Measurements from ENCODE around the gene ACER2. TPM values are rescaled to one million over a fixed set of nuclear protein-coding genes. Genes with fewer than 3 reads are reported as not detected.
A peak's percentile ranks its signal among the peaks of the same experiment; 100 is the strongest.

ACER2 gene
- total and polyA plus RNA-seq, 2 experiments from 2014 or later = 1.1 to 6.3 TPM

DNA sequence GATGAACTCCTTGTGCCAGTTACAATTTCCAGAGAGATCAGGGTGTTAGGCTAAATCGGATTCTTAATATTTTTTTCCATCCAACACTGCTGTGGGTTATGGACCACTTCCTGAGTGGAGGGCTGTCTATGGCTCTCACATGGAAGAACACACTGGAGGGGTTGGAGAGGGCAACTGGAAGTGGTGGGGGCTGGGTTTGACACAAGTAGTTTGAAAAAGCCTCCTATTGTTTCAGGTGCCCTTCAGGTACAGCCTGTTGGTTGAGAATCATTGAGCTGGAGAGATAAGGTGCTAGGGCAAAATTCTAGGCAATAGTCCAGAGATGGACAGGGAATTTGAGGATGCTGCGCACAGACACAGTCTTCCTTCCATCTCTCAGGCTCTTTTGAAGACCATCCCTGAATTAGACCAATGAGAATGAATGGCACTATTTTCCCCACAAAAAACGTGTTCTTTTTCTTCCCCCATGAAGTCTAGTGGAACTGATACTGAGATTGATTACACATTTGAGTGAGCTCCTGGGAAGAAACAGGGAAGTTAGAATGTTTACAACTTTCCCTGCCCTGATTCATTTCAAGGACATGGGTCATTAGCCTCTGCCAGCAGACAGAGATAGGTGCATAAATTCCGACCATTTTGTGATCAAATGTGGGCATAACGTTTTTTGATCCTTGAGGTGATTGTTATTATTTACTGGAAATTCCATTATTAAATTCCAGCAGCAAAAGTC is 87.7 kb downstream of the ACER2 start:
- no peaks in the 10 kb centered on the region for H4K20me1 ChIP-seq (ENCODE audit: insufficient read depth, poor library complexity, severe bottlenecking)
- no peak overlapping the region for H3K4me3 ChIP-seq
- H3K27ac ChIP-seq = no peak overlapping the region
- no peak overlapping the region for H3K4me2 ChIP-seq
- no peaks in the 10 kb centered on the region for H3K27me3 ChIP-seq
- no peaks in the 10 kb centered on the region for H3K9me2 ChIP-seq (replicated peaks; ENCODE audit: insufficient read depth)
- H2AFZ ChIP-seq = no peak overlapping the region
- TF ChIP-seq, protein P1, sequence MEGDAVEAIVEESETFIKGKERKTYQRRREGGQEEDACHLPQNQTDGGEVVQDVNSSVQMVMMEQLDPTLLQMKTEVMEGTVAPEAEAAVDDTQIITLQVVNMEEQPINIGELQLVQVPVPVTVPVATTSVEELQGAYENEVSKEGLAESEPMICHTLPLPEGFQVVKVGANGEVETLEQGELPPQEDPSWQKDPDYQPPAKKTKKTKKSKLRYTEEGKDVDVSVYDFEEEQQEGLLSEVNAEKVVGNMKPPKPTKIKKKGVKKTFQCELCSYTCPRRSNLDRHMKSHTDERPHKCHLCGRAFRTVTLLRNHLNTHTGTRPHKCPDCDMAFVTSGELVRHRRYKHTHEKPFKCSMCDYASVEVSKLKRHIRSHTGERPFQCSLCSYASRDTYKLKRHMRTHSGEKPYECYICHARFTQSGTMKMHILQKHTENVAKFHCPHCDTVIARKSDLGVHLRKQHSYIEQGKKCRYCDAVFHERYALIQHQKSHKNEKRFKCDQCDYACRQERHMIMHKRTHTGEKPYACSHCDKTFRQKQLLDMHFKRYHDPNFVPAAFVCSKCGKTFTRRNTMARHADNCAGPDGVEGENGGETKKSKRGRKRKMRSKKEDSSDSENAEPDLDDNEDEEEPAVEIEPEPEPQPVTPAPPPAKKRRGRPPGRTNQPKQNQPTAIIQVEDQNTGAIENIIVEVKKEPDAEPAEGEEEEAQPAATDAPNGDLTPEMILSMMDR (IDR thresholded peaks at IDR 0.05; ENCODE audit: poor library complexity) = no peak
- no peak for TF ChIP-seq EZH2phosphoT487 (IDR thresholded peaks at IDR 0.05; ENCODE audit: low read depth, severe bottlenecking, unreplicated experiment)
- no peak for TF ChIP-seq EZH2 (IDR thresholded peaks at IDR 0.05; ENCODE audit: borderline replicate concordance)
- WGBS (ENCODE audit: low lambda C conversion rate, missing lambda C conversion rate) = 72% methylated on average over 5 of the region's 5 CpGs
- H3K36me3 ChIP-seq (replicated peaks; ENCODE audit: insufficient read depth, low read depth) = no peaks in the 10 kb centered on the region
- no peak for DNase-seq (ENCODE audit: low spot score)
- H3K9me3 ChIP-seq (ENCODE audit: low read depth) = no peaks in the 10 kb centered on the region
- H3K4me1 ChIP-seq (ENCODE audit: insufficient read depth) = no peaks in the 10 kb centered on the region
- H3K79me2 ChIP-seq = no peaks in the 10 kb centered on the region

- H2AFZ ChIP-seq = no peak overlapping the region
- H3K9me3 ChIP-seq (ENCODE audit: low read depth) = no peaks in the 10 kb centered on the region
- no peaks in the 10 kb centered on the region for H3K9me2 ChIP-seq (replicated peaks; ENCODE audit: insufficient read depth)
- H3K27me3 ChIP-seq = no peaks in the 10 kb centered on the region
- no peaks in the 10 kb centered on the region for H3K36me3 ChIP-seq (replicated peaks; ENCODE audit: insufficient read depth, low read depth)
- 97% methylated on average over 1 of the region's 1 CpG for WGBS (ENCODE audit: low lambda C conversion rate, missing lambda C conversion rate)
- TF ChIP-seq EZH2phosphoT487 (IDR thresholded peaks at IDR 0.05; ENCODE audit: low read depth, severe bottlenecking, unreplicated experiment) = no peak
- TF ChIP-seq, protein P1 (IDR thresholded peaks at IDR 0.05; ENCODE audit: poor library complexity) = no peak
- TF ChIP-seq EZH2 (IDR thresholded peaks at IDR 0.05; ENCODE audit: borderline replicate concordance) = no peak
- no peaks in the 10 kb centered on the region for H3K79me2 ChIP-seq
- no peak for DNase-seq (ENCODE audit: low spot score)
- H3K4me3 ChIP-seq = no peak overlapping the region
- H3K4me2 ChIP-seq = no peak overlapping the region
- no peaks in the 10 kb centered on the region for H4K20me1 ChIP-seq (ENCODE audit: insufficient read depth, poor library complexity, severe bottlenecking)
- H3K4me1 ChIP-seq (ENCODE audit: insufficient read depth) = no peaks in the 10 kb centered on the region
- no peak overlapping the region for H3K27ac ChIP-seq
Measured at GRCh38 chr9:19497276-19497675, 88.5 kb downstream of the ACER2 start.

- TF ChIP-seq EZH2phosphoT487 (IDR thresholded peaks at IDR 0.05; ENCODE audit: low read depth, severe bottlenecking, unreplicated experiment) = no peak
- no peak for TF ChIP-seq EZH2 (IDR thresholded peaks at IDR 0.05; ENCODE audit: borderline replicate concordance)
- TF ChIP-seq, protein P1 (IDR thresholded peaks at IDR 0.05; ENCODE audit: poor library complexity) = no peak
- no peak overlapping the region for H3K4me3 ChIP-seq
- no peak overlapping the region for H3K4me2 ChIP-seq
- H3K79me2 ChIP-seq = no peaks in the 10 kb centered on the region
- H3K36me3 ChIP-seq (replicated peaks; ENCODE audit: insufficient read depth, low read depth) = no peaks in the 10 kb centered on the region
- H3K4me1 ChIP-seq (ENCODE audit: insufficient read depth) = no peaks in the 10 kb centered on the region
- no peak overlapping the region for H2AFZ ChIP-seq
- no peaks in the 10 kb centered on the region for H4K20me1 ChIP-seq (ENCODE audit: insufficient read depth, poor library complexity, severe bottlenecking)
- H3K27me3 ChIP-seq = no peaks in the 10 kb centered on the region
- H3K27ac ChIP-seq = no peak overlapping the region
- H3K9me2 ChIP-seq (replicated peaks; ENCODE audit: insufficient read depth) = no peaks in the 10 kb centered on the region
- DNase-seq (ENCODE audit: low spot score) = peak; percentile 19
- H3K9me3 ChIP-seq (ENCODE audit: low read depth) = no peaks in the 10 kb centered on the region
Measured at GRCh38 chr9:19498015-19498414, 89.2 kb downstream of the ACER2 start.

Other genes with a start within 250 kb of the ACER2 start
- 70.2 and 82.6 TPM in 2 replicates for gene DENND4C, start 178.3 kb upstream of the ACER2 start, total RNA-seq
- gene DENND4C, start 178.3 kb upstream of the ACER2 start, polyA plus RNA-seq = 14.9 and 17.1 TPM in 2 replicates
- gene RPS6, start 28.8 kb upstream of the ACER2 start, total RNA-seq = 1,650 and 1,680 TPM in 2 replicates
- gene RPS6, start 28.8 kb upstream of the ACER2 start, polyA plus RNA-seq = 882 and 899 TPM in 2 replicates

Data from hepatocyte (in vitro differentiated cells).